ENCODE results near the gene DNAJC16. TPM values are rescaled to one million over a fixed set of nuclear protein-coding genes. Genes with fewer than 3 reads are reported as not detected.

The DNAJC16 gene
- total and polyA plus RNA-seq, 2 of the 13 experiments (the other 11 are each of a cell fraction or from before 2014, with no cell fraction given), result 11.4 to 15.4 TPM

DNA sequence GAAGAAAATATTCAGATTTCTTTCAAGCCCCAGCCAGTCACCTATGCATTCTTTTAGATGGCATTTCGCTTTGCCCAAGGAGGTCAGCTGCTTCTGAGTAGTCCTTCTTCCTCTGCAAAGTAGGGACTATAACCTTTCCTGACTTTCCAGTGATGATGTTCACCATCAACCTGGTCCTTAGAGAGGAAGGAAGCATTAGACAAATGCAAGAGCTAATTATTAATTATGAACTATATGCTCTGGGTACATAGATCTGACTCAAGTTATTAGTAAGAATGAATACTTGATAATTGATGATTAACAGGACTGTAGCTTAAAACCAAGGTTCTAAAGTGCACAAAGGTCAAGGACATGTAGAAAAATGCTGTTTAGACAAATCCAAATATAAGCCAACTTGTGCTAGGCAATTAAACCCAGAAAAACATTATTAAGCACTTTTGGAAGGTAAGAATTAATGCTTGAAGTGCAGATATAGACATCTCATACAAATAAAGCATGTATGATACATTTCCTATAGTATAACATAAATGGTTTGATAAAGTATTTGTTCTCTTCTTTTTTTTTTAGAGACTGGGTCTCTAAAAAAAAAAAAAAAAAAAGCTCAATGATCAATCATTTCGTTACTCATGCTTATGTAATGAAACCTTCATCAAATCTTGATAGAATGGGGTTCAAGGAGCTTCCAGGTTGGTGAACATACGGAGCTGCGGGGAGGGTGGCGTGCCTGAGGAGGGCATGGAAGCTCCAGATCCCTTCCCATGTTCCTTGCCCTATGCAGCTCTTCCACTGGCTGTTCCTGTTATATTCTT lies 69.4 kb downstream of the DNAJC16 start:
- intact Hi-C loops (cut with micrococcal nuclease; ENCODE audit: unreplicated experiment) (loop anchor here (5.0 kb wide), 1 partner anchor 141 kb away; the partner anchor contains the start of gene SLC25A34), in situ Hi-C loops (cut with HindIII; ENCODE audit: extremely low pct_ligation_motif_present, low pct_unique_long_range_greater_than_20kb) (loop anchor here (5.0 kb wide), 1 partner anchor 146 kb away; the partner anchor contains the start of gene TMEM82)
- no peak overlapping the region for H3K9ac ChIP-seq (ENCODE audit: insufficient read depth, low read depth, low read length)
- H3K4me3 ChIP-seq (replicated peaks in 1 of 3; ENCODE audit: insufficient read depth in 1 of 3, low read depth in 2 of 3, low read length in 3 of 3), result no peak overlapping the region
- no peaks in the 10 kb centered on the region for H4K20me1 ChIP-seq (ENCODE audit: insufficient read depth, low read length)
- 41% methylated on average over 5 of the region's 5 CpGs for WGBS (ENCODE audit: low lambda C conversion rate)
- peak; percentile 43 for ATAC-seq
- no peak for FAIRE-seq
- CTCF ChIA-PET (ENCODE audit: low intra/inter-chr PET ratio, low total read pairs), result interaction anchor here (0.6 to 1.8 kb wide), 3 partner anchors 23 to 145 kb away, joined by 3 to 9 read pairs (median 3); no protein-coding TSS in a partner anchor
- H3K27ac ChIP-seq (ENCODE audit: extremely low read length, insufficient read depth, low read length), result no peak overlapping the region
- H3K4me2 ChIP-seq (ENCODE audit: low read depth, low read length), result peak overlapping the region; percentile 67
- H2AFZ ChIP-seq (ENCODE audit: low read length), result no peak overlapping the region
- peak; percentile 14 for DNase-seq (ENCODE audit: low spot score)
- POLR2A ChIA-PET, result interaction anchor here (0.7 to 3.0 kb wide), 8 partner anchors 8 to 146 kb away, joined by 3 to 37 read pairs (median 4); partner anchors contain the start of genes AGMAT, DDI2 and DNAJC16
- no TSS peak for BruUV-seq (replicated peaks)
- H3K4me1 ChIP-seq (ENCODE audit: insufficient read depth, low read length), result peaks cover 33% of the 10 kb centered on the region
- no peaks in the 10 kb centered on the region for H3K27me3 ChIP-seq (ENCODE audit: control insufficient read depth in 1 of 2, insufficient read depth in 2 of 2, low read length in 2 of 2)
- no peaks in the 10 kb centered on the region for H3K9me3 ChIP-seq (ENCODE audit: low read length)
- H3K79me2 ChIP-seq (ENCODE audit: insufficient read depth, low read length), result no peaks in the 10 kb centered on the region
- H3K36me3 ChIP-seq (replicated peaks in 1 of 2; ENCODE audit: control insufficient read depth in 1 of 2, insufficient read depth in 2 of 2, low read length in 2 of 2), result no peaks in the 10 kb centered on the region
- TF ChIP-seq NR2F6 (IDR thresholded peaks at IDR 0.05) (peak; percentile 28; the same call in 1 of the 2 replicates), NR2F6 (CRISPR knock-in tag; IDR thresholded peaks at IDR 0.05) (no peak), XRCC5 (optimal IDR thresholded peaks at IDR 0.05; ENCODE audit: low read length) (no peak), STAG1 (CRISPR knock-in tag; IDR thresholded peaks at IDR 0.05) (no peak), NCOR1 (IDR thresholded peaks at IDR 0.05; ENCODE audit: borderline replicate concordance, low read length) (0 out of 2 replicates have a peak, but pooled peaks have one; percentile 14), DNMT1 (CRISPR knock-in tag; IDR thresholded peaks at IDR 0.05) (no peak), NR2F1 (CRISPR knock-in tag; IDR thresholded peaks at IDR 0.05) (0 out of 4 replicates have a peak, but pooled peaks of 1 of the 2 experiments have one; percentile 15), SNAI1 (CRISPR knock-in tag; IDR thresholded peaks at IDR 0.05; ENCODE audit: borderline replicate concordance) (no peak), NAIF1 (CRISPR knock-in tag; IDR thresholded peaks at IDR 0.05; ENCODE audit: borderline replicate concordance) (no peak), SUZ12 (IDR thresholded peaks at IDR 0.05; ENCODE audit: low read depth, low read length) (no peak), ZNF496 (CRISPR knock-in tag; IDR thresholded peaks at IDR 0.05; ENCODE audit: insufficient replicate concordance) (no peak), ZNF619 (CRISPR knock-in tag; IDR thresholded peaks at IDR 0.05) (no peak), TFDP1 (CRISPR knock-in tag; IDR thresholded peaks at IDR 0.05; ENCODE audit: borderline replicate concordance) (no peak), ZNF644 (CRISPR knock-in tag; IDR thresholded peaks at IDR 0.05; ENCODE audit: low read depth) (no peak), NFE2L2 (IDR thresholded peaks at IDR 0.05; ENCODE audit: low read length) (no peak), ZFYVE20 (CRISPR knock-in tag; IDR thresholded peaks at IDR 0.05; ENCODE audit: borderline replicate concordance, low read depth) (no peak), XBP1 (CRISPR knock-in tag; IDR thresholded peaks at IDR 0.05) (no peak), ZNF510 (CRISPR knock-in tag; IDR thresholded peaks at IDR 0.05; ENCODE audit: low read depth) (no peak), ASH2L (IDR thresholded peaks at IDR 0.05; ENCODE audit: insufficient read length, low read depth, low read length) (no peak), ARNTL (CRISPR knock-in tag; IDR thresholded peaks at IDR 0.05) (no peak), ATRX (CRISPR knock-in tag; IDR thresholded peaks at IDR 0.05; ENCODE audit: borderline replicate concordance) (no peak), MAFF (IDR thresholded peaks at IDR 0.05; ENCODE audit: low read depth, low read length) (peak; percentile 64), SKIL (CRISPR knock-in tag; IDR thresholded peaks at IDR 0.05; ENCODE audit: borderline replicate concordance) (no peak)

Measured in HepG2 (cell line).